HG02981 (cell line): Measurements from ENCODE around the gene VANGL1.

Experiments used
- ATAC-seq: cut with Tn5 transposase; IDR thresholded peaks from one replicate; pipeline ENCODE4 v1.9.1; 2021; ENCODE audit warnings: mild to moderate bottlenecking, moderate library complexity; ENCODE audit not compliant: unreplicated experiment

VANGL1 gene

DNA sequence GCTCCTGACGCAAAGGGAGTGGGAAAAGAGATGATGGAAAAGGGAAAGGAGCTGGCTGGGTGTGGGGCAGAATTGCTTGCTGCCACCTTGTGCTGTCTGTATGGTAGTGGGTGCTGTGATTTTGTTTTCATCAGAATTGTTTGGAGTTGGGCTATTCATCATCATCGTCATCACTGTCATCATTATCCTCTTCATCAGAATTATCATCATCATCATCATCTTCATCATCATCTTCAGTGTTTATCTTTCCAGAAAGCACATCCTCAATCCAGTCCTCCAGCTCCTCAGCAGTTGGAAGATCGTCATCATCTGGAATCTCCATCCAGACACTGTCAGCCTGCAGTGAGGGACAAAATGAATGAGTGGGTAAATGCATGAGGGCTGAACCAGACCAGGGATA, 59.3 kb downstream of the VANGL1 start:
- no peak for ATAC-seq

DNA sequence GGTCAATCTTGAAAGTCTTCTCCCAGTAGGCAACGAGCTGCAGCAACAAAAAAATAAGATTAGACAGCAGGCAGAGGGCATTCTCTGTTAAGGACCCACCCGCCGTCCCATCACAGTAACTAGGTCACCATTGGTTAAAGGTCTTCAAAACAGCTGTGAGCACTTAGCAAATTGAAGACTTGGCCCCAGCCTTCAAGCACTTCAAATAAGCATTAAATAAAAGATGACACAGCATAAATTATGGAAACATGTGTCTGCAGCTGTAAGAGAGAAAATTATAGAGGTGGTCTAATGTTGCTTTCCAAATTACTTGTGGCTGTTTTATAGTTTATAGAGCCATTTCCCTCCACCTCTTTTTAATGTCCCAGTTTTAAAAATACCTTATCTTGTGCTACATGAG, 61.2 kb downstream of the VANGL1 start:
- ATAC-seq = no peak

DNA sequence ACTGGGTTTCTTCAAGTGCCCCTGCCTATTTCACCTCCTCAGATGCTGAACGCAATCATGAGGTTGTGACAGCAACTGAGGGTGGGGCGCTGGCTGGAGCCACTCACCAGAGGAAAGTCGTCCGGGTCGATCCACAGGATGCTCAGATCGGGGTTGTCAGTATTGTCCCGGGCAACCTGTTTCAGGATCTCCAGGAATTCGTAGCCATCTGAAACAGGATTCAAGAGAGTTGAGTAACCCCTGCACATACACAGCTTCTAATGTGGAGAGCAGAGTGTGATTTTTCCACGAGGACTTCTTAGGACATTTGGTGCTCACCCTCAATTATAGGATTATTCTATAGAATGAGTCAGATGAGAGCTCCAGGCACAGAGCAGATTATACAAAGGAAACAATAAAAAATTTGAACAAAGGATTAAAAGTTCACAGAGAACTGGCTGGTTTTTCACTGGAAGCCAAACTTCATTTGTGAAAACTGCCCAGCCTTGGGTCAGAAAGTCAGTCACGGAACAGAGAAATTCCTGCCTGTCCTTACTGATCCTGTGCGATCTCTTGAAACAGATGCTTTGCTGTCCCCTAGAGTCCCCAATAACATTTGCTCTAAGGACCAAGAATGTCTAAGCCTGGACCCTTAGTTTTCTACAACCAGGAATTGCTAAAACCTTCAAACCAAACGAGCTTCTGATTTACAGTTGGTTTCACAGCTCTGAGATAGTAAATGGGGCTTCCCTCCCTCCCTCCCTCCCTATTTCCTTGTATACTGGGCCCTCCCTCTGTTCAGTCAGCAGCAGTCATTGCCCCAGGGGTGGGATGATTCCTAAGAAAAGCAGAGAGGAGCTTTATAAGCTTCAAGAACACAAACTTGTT, 63.5 kb downstream of the VANGL1 start:
- no peak for ATAC-seq

DNA sequence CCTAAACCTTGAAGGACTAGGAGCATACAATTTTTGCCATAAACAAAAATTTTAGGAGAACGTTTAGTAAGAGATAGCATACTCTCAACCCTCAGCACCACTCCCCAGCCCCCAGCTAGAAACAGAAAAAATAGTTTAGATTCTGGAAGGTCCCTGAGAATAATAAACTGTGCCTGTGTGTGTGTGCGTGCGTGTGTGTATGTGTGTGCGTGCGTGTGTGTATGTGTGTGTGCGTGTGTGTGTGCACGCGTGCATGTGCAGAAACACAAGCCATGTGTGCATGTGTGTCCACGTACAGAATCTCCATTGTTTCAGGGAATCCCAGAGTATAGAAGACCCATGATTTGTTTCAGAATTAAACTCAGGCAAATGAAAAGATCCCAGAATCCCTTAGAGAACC, 64.2 kb downstream of the VANGL1 start:
- ATAC-seq = no peak

DNA sequence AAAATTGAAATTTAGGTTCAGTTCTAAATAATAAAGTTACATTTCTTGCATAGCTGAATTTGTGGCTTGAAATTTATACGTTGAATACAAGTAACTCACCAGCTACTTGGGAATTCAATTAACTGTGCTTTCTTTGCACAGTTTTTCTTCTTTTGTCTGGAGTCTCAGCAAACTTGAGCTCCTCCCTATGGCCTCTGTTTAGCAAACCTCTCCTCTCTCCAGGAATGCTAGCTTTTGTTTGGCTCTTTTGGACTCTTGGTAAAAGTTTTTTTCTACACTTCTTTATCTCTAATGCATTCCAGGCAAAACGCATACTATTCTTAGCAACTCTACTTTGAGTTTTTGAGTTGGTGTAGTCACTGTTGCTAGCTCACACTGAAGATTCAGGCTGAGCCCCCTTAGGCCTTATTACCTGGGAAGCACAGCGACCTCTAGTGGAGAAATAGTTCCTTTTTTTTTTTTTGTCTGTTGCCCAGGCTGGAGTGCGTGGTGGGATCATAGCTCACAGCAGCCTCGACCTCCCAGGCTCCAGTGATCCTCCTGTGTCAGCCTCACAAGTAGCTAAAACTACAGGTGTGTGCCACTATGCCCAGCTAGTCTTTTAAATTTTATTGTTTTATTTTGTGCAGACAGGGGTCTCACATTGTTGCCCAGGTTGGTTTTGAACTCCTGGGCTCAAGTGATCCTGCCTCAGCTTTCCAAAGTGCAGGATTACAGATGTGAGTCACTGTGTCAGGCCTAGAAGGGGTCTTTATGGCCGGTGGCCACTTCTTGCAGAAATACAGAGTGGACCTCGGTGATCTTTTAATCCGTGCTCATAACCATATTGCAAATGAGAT, 65.0 kb downstream of the VANGL1 start:
- peak; percentile 61 for ATAC-seq

DNA sequence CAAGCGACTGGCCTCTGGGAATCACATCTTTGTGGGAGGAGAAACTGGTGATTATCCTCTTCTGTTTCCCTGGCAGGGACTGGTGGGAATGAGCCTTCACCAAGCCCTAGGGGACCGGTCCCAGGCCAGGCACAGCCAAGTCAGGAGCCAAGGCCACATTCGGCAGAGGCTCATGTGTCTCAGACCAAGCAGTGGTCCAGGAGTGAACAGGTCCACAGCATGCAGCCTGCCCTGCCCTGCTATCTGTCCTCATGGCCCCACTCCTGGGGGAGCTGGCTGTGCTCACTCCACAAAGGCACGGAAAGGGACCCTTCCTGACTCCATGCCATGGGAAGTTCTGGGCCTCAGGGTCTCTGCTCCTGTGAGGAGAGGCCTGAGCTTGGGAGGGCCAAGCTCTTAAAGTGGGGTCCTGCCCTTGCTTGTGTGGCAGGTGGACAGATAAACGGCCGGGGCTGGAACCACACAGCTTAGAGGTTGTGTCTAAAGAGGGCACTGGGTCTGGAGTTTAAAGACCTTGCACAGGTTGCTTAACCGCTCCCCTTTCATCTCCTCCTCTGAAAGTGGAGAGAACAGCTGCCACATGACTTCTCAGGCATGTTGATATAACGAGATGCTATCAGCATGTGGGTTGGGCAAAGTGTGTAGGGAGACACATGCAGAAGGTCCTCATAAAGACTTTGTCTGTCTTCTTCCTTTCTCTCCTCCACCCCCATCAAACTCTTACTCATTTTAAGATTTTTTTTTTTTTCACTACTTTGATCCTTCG, 69.3 kb downstream of the VANGL1 start:
- ATAC-seq = no peak

DNA sequence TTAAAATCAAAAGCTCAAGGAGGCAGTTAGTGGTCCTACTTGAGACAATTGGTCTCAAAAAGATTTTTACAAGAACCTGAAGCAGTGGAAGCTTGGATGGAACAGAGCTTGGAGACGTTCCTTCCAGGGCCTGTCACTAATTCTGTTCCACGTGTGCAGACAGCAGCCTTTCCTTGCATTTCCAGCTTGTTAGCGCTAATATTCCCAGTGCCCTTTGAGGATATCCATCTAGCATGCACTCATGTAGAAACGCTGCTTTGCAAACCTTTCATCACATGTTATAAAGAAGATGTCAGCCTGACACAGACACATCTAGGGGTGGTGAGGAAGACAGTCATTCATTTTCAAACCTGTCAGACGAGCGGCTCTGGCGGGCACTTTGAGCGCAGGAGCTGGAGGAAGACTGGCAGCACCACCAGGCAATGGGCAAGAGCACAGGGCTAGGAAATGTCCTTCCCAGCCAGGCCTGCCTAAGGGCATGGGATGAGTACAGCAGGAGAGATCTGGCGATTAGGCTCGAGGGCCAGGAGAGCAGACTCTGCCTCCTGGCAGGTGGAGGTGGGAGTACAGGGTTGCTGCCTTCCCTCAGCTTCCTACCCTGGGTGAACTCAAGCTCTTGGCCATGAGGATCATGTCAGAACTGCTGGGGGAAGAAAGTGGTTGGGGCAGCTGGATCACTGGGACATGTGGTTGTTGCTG, 71.3 kb downstream of the VANGL1 start:
- ATAC-seq = no peak

DNA sequence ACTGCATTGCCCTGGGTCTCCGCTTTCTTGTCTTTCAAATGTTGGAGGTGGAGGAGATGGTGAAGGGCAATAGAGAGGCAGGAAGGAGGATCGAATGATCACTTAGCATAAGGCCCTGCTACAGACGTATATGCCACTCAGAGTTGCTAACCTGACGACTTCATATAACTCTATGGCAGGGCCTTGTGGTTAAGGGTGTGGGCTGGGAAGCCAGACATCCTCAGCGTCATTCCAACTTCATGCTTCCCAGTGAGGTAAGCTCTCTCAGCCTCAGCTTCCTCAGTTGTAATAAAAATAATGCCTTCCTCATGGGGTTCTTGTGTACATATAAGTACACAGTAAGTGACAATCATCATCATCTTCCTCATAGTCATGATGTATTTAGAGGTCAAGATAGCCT, 72.1 kb downstream of the VANGL1 start:
- no peak for ATAC-seq

DNA sequence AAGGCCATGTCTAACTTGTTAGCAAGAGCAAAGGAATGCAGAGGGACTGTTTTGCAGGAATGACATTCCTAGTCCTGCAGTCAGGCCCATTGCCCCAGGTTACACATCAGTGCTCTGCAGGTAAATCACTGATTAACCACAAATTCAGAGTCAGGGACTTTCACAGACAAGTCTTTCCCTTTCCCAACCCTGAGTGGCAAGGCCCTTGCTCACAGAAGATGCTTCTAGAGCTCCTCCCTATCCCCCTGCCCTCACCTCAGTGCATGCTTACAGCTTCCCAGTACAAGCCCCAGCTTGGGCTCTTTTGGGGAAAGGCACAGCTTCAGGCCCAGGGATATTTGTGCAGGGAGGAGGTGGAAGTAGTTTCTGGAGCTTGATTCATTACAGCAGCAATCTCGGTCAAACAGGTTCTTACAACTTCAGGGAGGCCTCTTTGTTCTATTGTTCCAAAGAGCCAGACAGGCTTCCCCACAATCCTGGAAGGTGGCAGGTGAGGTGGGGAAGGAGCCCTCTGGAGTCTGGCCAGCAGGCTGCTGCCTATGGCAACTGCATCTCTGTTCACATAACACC, 72.9 kb downstream of the VANGL1 start:
- ATAC-seq = no peak

DNA sequence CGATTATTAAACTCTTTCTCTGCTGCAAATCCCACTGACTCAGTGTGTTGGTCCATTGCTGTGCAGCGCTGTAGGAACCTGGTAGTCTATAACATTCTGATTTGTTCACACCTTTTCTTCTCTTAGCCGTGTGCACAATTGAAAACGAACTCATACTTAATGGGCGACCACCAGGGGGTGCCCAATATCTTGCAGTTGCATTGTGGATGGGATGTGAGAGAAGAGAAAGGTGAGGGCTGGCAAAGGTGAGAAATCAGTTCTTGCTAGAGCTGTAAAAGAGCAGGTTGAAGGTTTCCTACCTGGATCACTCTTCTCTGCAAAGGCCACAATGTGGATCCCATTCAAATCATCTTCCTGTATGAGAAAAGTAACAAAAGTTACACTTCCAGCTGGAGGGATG, 75.8 kb downstream of the VANGL1 start:
- no peak for ATAC-seq

DNA sequence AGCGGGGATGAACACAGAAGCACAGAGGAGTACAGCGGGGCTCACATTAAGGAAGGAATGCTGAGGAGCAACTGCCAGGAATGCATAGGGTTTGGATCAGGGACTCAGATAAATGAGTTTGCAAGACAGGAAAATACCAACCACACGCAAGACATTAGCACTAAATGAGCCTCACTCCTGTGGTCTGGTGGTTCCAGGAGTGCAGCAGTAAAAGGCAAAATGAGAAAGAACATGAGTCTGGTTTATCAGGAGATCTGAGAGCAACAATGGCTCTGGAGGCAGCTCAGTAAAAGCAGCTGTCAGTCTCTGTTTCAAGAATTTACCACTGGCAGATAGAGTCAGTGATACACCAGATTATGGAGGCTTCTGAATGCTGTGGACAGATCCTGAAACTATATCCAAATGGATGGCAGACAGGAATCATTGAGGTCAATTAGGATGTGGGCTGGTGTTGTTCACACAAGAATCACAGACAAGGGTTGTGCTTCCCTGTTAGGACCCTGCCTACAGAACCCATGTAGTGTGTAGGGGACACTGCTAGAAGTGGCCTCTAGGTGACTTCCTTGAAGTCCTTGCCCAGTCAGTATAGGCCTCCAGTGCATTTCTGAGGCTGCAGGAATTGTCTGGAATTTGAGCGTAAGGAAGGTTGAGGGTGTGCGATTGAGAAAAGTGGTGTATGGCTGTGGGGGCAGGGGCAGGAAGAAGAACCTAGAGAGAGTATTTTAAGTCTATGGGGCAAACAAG, 76.4 kb downstream of the VANGL1 start:
- ATAC-seq = no peak

DNA sequence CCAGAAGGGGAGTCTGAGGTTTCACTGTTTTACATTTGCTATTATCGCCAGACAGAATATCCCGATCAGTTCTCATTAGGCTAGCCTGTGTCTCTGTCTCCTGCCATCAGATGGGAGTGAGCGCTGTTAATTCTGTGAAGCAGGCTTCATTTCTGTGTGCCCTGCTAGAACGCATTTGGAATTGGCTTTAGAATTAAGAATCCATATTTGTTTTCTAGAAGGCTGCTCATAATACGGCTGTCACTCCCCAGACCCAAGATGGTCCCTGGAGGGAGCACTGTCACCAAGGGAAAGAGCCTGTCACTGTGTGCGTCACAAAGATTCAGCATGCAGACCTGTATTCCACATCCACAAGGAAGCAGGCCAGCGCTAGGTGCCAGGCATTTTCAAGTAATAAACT, 77.5 kb downstream of the VANGL1 start:
- ATAC-seq = no peak

DNA sequence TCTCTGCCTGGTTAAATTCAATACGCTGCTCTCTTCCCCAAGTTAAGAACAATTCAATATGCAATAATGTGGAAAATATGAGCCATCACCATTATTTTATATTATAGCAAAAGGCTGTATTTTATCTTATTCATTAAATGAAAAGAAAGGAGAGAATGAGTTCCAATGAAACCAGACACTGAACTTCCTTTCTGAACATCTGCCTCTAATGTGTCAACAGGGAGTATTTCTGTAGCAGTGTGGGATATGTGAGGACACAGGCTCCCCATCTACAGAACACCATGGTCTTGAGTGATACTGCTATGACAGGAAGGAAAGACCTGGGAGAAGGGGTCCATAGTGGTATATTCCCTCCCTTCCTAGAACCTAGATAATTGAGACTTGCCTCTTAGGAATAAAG, 80.5 kb downstream of the VANGL1 start:
- no peak for ATAC-seq

DNA sequence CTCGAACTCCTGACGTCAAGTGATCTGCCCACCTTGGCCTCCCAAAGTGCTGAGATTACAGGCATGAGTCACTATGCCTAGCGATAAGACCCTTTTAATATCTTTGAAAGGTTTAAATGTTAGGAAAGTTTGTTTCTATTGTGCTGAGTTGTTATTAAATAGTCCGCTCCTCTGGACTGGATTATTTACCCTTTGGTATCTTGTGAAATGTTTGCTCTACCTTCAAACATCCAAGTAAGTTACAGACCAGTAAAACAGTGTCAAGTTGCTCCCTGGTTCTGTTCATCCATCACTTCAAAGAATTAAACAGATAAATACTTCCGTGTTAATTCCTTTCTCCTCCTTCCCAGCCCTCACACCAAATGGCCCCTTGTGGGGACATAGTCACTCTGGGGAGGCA, 82.0 kb downstream of the VANGL1 start:
- no peak for ATAC-seq

DNA sequence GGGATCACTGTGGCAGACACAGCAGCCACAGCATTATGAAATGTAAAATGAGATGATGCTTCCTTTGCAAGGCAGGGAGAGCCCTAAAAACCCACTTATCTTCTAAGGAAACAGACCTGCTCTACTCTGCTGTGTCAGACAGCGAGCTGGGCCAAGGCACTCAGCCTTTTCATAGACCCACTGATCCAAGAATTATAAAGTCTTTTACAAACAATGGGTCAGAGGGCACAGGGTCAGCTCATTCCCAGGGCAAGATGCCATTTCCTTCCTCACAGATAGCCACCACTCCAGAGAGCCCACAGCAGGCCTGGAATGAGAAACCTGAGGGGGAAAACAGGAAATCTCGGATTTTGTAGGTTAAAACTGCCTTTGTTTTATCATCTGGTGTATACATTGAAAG, 83.8 kb downstream of the VANGL1 start:
- ATAC-seq = no peak

DNA sequence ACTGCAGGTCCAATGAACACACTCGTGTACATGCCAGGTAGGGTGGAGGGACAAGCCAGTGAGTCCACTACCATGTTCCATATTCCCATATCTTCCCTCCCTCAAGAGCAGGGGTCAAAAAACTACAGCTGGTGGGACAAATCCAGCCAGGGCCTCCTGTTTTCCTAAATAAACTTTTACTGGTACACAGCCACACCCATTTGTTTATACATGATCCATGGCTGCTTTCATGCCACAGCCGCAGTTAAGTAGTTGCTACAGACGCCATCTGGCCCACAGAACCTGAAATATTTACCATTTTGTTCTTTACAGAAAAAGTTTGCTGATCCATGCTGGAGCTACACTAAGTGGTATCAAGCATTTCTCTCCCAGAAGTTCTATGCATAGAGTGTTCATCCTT, 84.4 kb downstream of the VANGL1 start:
- no peak for ATAC-seq

DNA sequence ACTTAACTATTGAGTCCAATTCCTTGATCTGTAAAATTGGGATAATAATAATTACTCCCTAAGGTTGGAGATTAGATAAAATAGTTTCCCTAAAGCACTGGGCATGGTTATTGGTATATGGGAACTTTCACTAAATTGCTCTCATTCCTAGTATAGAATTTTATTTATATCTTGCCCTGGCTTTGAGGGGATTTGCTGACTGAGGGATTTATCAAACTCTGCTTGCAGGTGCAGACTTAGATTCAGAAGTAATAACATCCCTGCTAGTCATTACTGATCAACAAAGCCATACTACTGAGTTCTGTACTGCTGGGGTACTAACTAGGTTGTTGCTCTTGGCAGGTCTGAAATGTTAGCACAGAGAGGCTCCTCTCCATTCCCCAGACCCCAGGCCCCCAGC, 84.8 kb downstream of the VANGL1 start:
- no peak for ATAC-seq

DNA sequence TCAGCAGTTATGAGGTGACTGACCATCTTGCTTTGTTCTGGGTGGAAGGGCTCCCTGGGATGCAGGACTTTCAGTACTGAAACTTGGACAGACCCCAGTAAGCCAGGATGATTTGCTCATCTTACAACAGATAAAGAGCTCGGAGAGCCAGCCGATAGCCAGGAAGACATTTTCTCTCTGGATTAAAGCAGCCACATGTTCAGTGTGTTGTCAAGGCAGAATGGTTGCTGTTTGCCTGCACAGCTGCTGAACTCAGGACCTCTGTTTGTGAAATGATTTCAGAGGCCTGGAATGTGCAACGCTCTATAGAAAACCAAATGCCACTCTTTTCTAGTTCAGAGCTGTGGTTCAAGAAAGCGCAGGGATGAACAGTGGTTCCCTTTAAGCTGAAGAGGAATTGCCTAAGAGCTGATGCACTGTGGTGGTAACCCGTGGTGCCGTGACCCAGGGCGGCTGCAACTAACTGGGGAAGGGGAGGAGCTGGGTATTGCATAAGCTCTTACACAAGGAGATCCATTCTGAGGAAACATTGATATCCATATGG, 86.0 kb downstream of the VANGL1 start:
- ATAC-seq = no peak

DNA sequence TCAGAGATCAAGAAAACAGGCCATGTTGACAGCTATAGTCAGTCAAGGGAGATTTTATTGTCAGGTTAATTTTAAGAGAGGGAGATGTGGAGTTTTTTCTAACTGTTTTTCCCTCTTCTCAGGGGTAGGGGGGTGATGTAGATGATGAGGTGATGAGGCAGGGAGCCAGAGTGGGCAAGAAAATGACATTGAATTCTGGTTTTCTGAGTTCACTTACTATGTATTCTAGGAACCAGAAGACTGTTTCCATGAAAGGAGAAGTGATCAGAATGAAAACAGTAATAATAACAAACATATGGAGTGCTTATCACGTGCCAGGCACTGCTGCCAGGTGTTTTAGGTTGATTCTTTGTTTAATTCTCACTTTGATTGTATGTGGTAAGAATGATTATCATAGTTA, 86.6 kb downstream of the VANGL1 start:
- ATAC-seq = no peak

DNA sequence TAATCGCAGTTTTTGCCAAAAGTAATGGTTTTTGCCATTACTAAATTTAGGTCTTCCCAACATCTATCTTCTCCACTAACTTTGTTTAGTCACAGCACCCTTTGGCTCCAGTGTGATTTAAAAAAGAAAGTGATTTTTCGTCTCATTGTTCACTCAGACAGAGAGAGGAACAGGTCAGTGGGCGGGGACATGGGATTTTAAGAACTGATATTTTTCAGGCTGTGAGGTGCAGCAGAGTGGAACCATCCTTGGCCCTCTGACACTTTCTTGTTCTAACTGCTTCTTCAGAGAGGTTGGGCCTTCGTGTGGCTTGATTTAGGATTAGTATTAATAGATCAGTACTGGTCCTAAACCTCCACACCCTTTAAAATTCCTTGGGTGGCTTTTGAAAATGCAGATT, 88.0 kb downstream of the VANGL1 start:
- ATAC-seq = peak; percentile 90
